Ishikawa (cell line): ENCODE measurements around the gene CTSL.

Experiments
- CEBPB ChIP-seq: IDR thresholded peaks from 2 replicates; pipeline ENCODE4 v1.6.1; 2012
- CREB1 ChIP-seq: IDR thresholded peaks from 2 replicates; pipeline ENCODE4 v1.6.1; 2012; ENCODE audit warnings: low read depth
- EGR1 ChIP-seq: IDR thresholded peaks from 2 replicates; pipeline ENCODE4 v1.6.1; 2012
- EP300 ChIP-seq: IDR thresholded peaks from 2 replicates; pipeline ENCODE4 v1.6.1; 2012; ENCODE audit warnings: borderline replicate concordance
- FOXM1 ChIP-seq: IDR thresholded peaks from 2 replicates; pipeline ENCODE4 v1.6.1; 2012; ENCODE audit warnings: low read depth, borderline replicate concordance
- MAX ChIP-seq: IDR thresholded peaks from 2 replicates; pipeline ENCODE4 v1.6.1; 2012
- NFIC ChIP-seq: IDR thresholded peaks from 2 replicates; pipeline ENCODE4 v1.6.1; 2012
- RAD21 ChIP-seq: IDR thresholded peaks from 2 replicates; pipeline ENCODE4 v1.6.1; 2012; ENCODE audit warnings: low read depth
- REST ChIP-seq: IDR thresholded peaks from 2 replicates; pipeline ENCODE4 v1.6.1; 2012; ENCODE audit warnings: low read depth, mild to moderate bottlenecking
- TAF1 ChIP-seq: IDR thresholded peaks from 2 replicates; pipeline ENCODE4 v1.6.1; 2012; ENCODE audit warnings: low read depth, mild to moderate bottlenecking
- TEAD4 ChIP-seq: IDR thresholded peaks from 2 replicates; pipeline ENCODE4 v1.6.1; 2012
- USF1 ChIP-seq: IDR thresholded peaks from 2 replicates; pipeline ENCODE4 v1.6.1; 2012
- YY1 ChIP-seq: IDR thresholded peaks from 2 replicates; pipeline ENCODE4 v1.6.1; 2012; ENCODE audit warnings: low read depth
- ZBTB7A ChIP-seq: IDR thresholded peaks from 2 replicates; pipeline ENCODE4 v1.6.1; 2012; ENCODE audit warnings: low read depth

- TF ChIP-seq ZBTB7A (no peak), TAF1 (no peak), TEAD4 (no peak), REST (no peak), EP300 (no peak), CEBPB (no peak), USF1 (no peak), EGR1 (no peak), RAD21 (no peak), CREB1 (no peak), MAX (no peak), YY1 (no peak), FOXM1 (no peak), NFIC (no peak)
Observed at GRCh38 chr9:87710443-87710842, 15.5 kb upstream of the CTSL start.
